Stimulated activated CD4-positive, alpha-beta T cell treated with anti-CD3 and anti-CD28 coated beads, TNF-alpha, amount 100 ng/mL, for 4 hours (primary cell): ENCODE measurements around the gene SIGLEC8.

ENCODE experiments used
- DNase-seq, 3 experiments: peaks; one replicate each; pipeline ENCODE4 v3.0.0-alpha.2; 2020; ENCODE audit warnings: low read depth in 3 of 3

SIGLEC8 gene

GRCh38 chr19:51402117-51402516, 56.1 kb downstream of the SIGLEC8 start:
- DNase-seq, result no peak
